Ishikawa (cell line): ENCODE measurements around the gene TEX54.

Source experiments
- CEBPB ChIP-seq: IDR thresholded peaks from 2 replicates; pipeline ENCODE4 v1.6.1; 2012
- CREB1 ChIP-seq: IDR thresholded peaks from 2 replicates; pipeline ENCODE4 v1.6.1; 2012; ENCODE audit warnings: low read depth
- EGR1 ChIP-seq: IDR thresholded peaks from 2 replicates; pipeline ENCODE4 v1.6.1; 2012
- EP300 ChIP-seq: IDR thresholded peaks from 2 replicates; pipeline ENCODE4 v1.6.1; 2012; ENCODE audit warnings: borderline replicate concordance
- FOXM1 ChIP-seq: IDR thresholded peaks from 2 replicates; pipeline ENCODE4 v1.6.1; 2012; ENCODE audit warnings: low read depth, borderline replicate concordance
- NFIC ChIP-seq: IDR thresholded peaks from 2 replicates; pipeline ENCODE4 v1.6.1; 2012
- RAD21 ChIP-seq: IDR thresholded peaks from 2 replicates; pipeline ENCODE4 v1.6.1; 2012; ENCODE audit warnings: low read depth
- TAF1 ChIP-seq: IDR thresholded peaks from 2 replicates; pipeline ENCODE4 v1.6.1; 2012; ENCODE audit warnings: low read depth, mild to moderate bottlenecking
- TCF12 ChIP-seq: IDR thresholded peaks from 2 replicates; pipeline ENCODE4 v1.6.1; 2012; ENCODE audit warnings: low read depth
- TEAD4 ChIP-seq: IDR thresholded peaks from 2 replicates; pipeline ENCODE4 v1.6.1; 2012
- YY1 ChIP-seq: IDR thresholded peaks from 2 replicates; pipeline ENCODE4 v1.6.1; 2012; ENCODE audit warnings: low read depth
- ZBTB7A ChIP-seq: IDR thresholded peaks from 2 replicates; pipeline ENCODE4 v1.6.1; 2012; ENCODE audit warnings: low read depth
- TF ChIP-seq, protein P1 (sequence below): IDR thresholded peaks from 2 replicates; pipeline ENCODE4 v1.6.1; 2012
- TF ChIP-seq, protein P2 (sequence below): IDR thresholded peaks from 2 replicates; pipeline ENCODE4 v1.6.1; 2012
- TF ChIP-seq, protein P3 (sequence below): IDR thresholded peaks from 2 replicates; pipeline ENCODE4 v1.6.1; 2012; ENCODE audit warnings: low read depth, mild to moderate bottlenecking

Gene TEX54

GRCh38 chr11:62847767-62848314 lies 15.2 kb upstream of the TEX54 start:
- TF ChIP-seq FOXM1 = no peak

GRCh38 chr11:62846177-62846576 lies 13.5 kb upstream of the TEX54 start:
- TF ChIP-seq, protein P1, sequence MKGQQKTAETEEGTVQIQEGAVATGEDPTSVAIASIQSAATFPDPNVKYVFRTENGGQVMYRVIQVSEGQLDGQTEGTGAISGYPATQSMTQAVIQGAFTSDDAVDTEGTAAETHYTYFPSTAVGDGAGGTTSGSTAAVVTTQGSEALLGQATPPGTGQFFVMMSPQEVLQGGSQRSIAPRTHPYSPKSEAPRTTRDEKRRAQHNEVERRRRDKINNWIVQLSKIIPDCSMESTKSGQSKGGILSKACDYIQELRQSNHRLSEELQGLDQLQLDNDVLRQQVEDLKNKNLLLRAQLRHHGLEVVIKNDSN = no peak
- TF ChIP-seq CREB1 (no peak), EP300 (no peak), YY1 (no peak), CEBPB (no peak), ZBTB7A (no peak), RAD21 (no peak), EGR1 (no peak), NFIC (no peak), TCF12 (no peak), FOXM1 (no peak), TAF1 (no peak), TEAD4 (no peak)
- TF ChIP-seq, protein P2, sequence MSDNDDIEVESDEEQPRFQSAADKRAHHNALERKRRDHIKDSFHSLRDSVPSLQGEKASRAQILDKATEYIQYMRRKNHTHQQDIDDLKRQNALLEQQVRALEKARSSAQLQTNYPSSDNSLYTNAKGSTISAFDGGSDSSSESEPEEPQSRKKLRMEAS = no peak
- TF ChIP-seq, protein P3, sequence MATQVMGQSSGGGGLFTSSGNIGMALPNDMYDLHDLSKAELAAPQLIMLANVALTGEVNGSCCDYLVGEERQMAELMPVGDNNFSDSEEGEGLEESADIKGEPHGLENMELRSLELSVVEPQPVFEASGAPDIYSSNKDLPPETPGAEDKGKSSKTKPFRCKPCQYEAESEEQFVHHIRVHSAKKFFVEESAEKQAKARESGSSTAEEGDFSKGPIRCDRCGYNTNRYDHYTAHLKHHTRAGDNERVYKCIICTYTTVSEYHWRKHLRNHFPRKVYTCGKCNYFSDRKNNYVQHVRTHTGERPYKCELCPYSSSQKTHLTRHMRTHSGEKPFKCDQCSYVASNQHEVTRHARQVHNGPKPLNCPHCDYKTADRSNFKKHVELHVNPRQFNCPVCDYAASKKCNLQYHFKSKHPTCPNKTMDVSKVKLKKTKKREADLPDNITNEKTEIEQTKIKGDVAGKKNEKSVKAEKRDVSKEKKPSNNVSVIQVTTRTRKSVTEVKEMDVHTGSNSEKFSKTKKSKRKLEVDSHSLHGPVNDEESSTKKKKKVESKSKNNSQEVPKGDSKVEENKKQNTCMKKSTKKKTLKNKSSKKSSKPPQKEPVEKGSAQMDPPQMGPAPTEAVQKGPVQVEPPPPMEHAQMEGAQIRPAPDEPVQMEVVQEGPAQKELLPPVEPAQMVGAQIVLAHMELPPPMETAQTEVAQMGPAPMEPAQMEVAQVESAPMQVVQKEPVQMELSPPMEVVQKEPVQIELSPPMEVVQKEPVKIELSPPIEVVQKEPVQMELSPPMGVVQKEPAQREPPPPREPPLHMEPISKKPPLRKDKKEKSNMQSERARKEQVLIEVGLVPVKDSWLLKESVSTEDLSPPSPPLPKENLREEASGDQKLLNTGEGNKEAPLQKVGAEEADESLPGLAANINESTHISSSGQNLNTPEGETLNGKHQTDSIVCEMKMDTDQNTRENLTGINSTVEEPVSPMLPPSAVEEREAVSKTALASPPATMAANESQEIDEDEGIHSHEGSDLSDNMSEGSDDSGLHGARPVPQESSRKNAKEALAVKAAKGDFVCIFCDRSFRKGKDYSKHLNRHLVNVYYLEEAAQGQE = no peak

DNA sequence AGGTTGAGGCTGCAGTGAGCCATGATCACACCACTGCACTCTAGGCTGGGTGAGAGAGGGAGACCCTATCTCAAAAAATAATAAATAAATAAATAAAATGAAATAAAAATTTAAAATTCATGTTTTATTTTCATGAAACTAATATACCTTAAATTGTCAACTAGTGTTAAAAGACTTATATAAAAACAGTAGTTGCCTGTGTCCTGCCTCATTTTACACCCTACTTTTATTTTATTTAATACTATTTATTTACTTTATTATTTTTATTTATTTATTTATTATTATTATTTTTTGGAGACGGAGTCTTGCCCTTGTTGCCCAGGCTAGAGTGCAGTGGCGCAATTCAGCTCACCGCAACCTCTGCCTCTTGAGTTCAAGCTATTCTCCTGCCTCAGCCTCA lies 11.5 kb upstream of the TEX54 start:
- TF ChIP-seq CEBPB (no peak), CREB1 (no peak), RAD21 (no peak), ZBTB7A (no peak)
- TF ChIP-seq, protein P3 = no peak

DNA sequence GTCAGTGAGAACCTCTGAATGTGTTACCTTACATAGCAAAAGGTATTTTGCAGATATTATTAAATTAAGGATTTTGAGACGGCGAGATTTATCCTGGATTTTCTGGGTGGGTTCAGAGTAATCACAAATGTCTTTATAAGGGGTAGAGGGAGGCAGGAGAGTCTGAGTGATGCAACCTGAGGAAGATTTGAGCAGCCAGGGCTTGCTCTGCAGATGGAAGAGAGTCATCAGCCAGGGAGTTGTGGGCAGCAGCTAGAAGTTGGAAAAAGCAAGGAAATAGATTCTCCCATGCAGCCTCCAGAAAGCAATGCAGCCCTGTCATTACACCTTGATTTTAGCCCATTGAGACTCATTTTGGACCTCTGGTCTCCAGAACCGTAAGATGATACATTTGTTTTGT lies 10.8 kb upstream of the TEX54 start:
- TF ChIP-seq CREB1 (no peak), TCF12 (no peak), FOXM1 (no peak), ZBTB7A (no peak), CEBPB (no peak), EGR1 (no peak), NFIC (no peak), YY1 (no peak)
- TF ChIP-seq, protein P2 = no peak
- TF ChIP-seq, protein P1 = no peak

- TF ChIP-seq RAD21 (no peak), ZBTB7A (no peak), CEBPB (no peak), TEAD4 (no peak), FOXM1 (no peak), TAF1 (no peak), EP300 (no peak), YY1 (no peak), TCF12 (no peak), CREB1 (no peak), EGR1 (no peak), NFIC (no peak)
- TF ChIP-seq, protein P3 = no peak
- TF ChIP-seq, protein P1 = no peak
- TF ChIP-seq, protein P2 = no peak
These were observed 9.6 kb upstream of the TEX54 start for GRCh38 chr11:62842171-62842741.
